Measurements from ENCODE around the gene UBE2D1. TPM values are rescaled to one million over a fixed set of nuclear protein-coding genes. Genes with fewer than 3 reads are reported as not detected.

The UBE2D1 gene
- total RNA-seq, 6 experiments from 2014 or later: 8.1 to 11.3 (median 10.1) TPM

GRCh38 chr10:58358314-58358933, 23.6 kb downstream of the UBE2D1 start:
- H3K4me3 Mint-ChIP-seq: no peak overlapping the region
- peaks cover 14% of the 10 kb centered on the region for H3K4me1 Mint-ChIP-seq (ENCODE audit: low read depth)
- H3K9me3 Mint-ChIP-seq: no peaks in the 10 kb centered on the region
- H3K27me3 Mint-ChIP-seq (ENCODE audit: insufficient read depth): no peaks in the 10 kb centered on the region
- no peak for TF ChIP-seq CTCF (IDR thresholded peaks at IDR 0.05)
- H3K36me3 Mint-ChIP-seq (ENCODE audit: low read depth): no peaks in the 10 kb centered on the region
- H3K27ac Mint-ChIP-seq: no peak overlapping the region
- no peak for DNase-seq

- no peaks in the 10 kb centered on the region for H3K36me3 Mint-ChIP-seq (ENCODE audit: low read depth)
- H3K27ac Mint-ChIP-seq: no peak overlapping the region
- no peak for DNase-seq
- H3K27me3 Mint-ChIP-seq (ENCODE audit: insufficient read depth): no peaks in the 10 kb centered on the region
- H3K4me1 Mint-ChIP-seq (ENCODE audit: low read depth): peaks cover 14% of the 10 kb centered on the region
- no peak for TF ChIP-seq CTCF (IDR thresholded peaks at IDR 0.05)
- H3K9me3 Mint-ChIP-seq: no peaks in the 10 kb centered on the region
- no peak overlapping the region for H3K4me3 Mint-ChIP-seq
These were observed 24.1 kb downstream of the UBE2D1 start for GRCh38 chr10:58358947-58359346.

- DNase-seq: no peak
- no peak for TF ChIP-seq CTCF (IDR thresholded peaks at IDR 0.05)
- H3K4me3 Mint-ChIP-seq: no peak overlapping the region
- H3K4me1 Mint-ChIP-seq (ENCODE audit: low read depth): peaks cover 14% of the 10 kb centered on the region
- H3K27ac Mint-ChIP-seq: no peak overlapping the region
- no peaks in the 10 kb centered on the region for H3K36me3 Mint-ChIP-seq (ENCODE audit: low read depth)
- no peaks in the 10 kb centered on the region for H3K27me3 Mint-ChIP-seq (ENCODE audit: insufficient read depth)
- no peaks in the 10 kb centered on the region for H3K9me3 Mint-ChIP-seq
These were observed 24.7 kb downstream of the UBE2D1 start for GRCh38 chr10:58359541-58359940.

GRCh38 chr10:58360412-58361004, 25.7 kb downstream of the UBE2D1 start:
- Mint-ChIP-seq H3K27ac (no peak overlapping the region; the same call in 1 of the 2 replicates), H3K4me1 (ENCODE audit: low read depth) (peaks cover 14% of the 10 kb centered on the region), H3K27me3 (ENCODE audit: insufficient read depth) (no peaks in the 10 kb centered on the region), H3K4me3 (no peak overlapping the region), H3K9me3 (no peaks in the 10 kb centered on the region), H3K36me3 (ENCODE audit: low read depth) (no peaks in the 10 kb centered on the region)
- no peak for TF ChIP-seq CTCF (IDR thresholded peaks at IDR 0.05)
- DNase-seq: no peak

GRCh38 chr10:58361353-58361752, 26.5 kb downstream of the UBE2D1 start:
- H3K27ac Mint-ChIP-seq: no peak overlapping the region
- H3K27me3 Mint-ChIP-seq (ENCODE audit: insufficient read depth): no peaks in the 10 kb centered on the region
- H3K9me3 Mint-ChIP-seq: no peaks in the 10 kb centered on the region
- H3K4me1 Mint-ChIP-seq (ENCODE audit: low read depth): peaks cover 14% of the 10 kb centered on the region
- H3K36me3 Mint-ChIP-seq (ENCODE audit: low read depth): no peaks in the 10 kb centered on the region
- no peak for TF ChIP-seq CTCF (IDR thresholded peaks at IDR 0.05)
- no peak for DNase-seq
- no peak overlapping the region for H3K4me3 Mint-ChIP-seq
